Neural cell (in vitro differentiated cells): ENCODE data around the gene NMU. TPM values are rescaled to one million over a fixed set of nuclear protein-coding genes. Genes with fewer than 3 reads are reported as not detected.

Source experiments
- H2AFZ ChIP-seq: fragments of 200-600, 300-800 bp; sonication (generic), shearing (Covaris generic); 2 replicates; pipeline ENCODE4 v1.6.0; 2014; ENCODE audit warnings: low read depth, mild to moderate bottlenecking, antibody characterized with exemption, low read length, moderate library complexity
- H3F3A ChIP-seq: fragments of 200-600 bp; shearing (Covaris generic); 2 replicates; pipeline ENCODE4 v1.6.1; 2016; ENCODE audit warnings: mild to moderate bottlenecking, moderate library complexity, mixed read lengths, antibody characterized with exemption, low read length; ENCODE audit not compliant: insufficient read depth, poor library complexity, severe bottlenecking
- H3K27ac ChIP-seq: fragments of 200-600, 300-800 bp; sonication (generic), shearing (Covaris generic); 2 replicates; pipeline ENCODE4 v1.5.1; 2014; ENCODE audit warnings: mild to moderate bottlenecking, low read length, moderate library complexity
- H3K27me3 ChIP-seq: fragments of 300-800, 200-600 bp; sonication (generic), shearing (Covaris generic); 2 replicates; pipeline ENCODE4 v1.6.0; 2014; ENCODE audit warnings: mild to moderate bottlenecking, low read depth, low read length, moderate library complexity; ENCODE audit not compliant: insufficient read depth
- H3K36me3 ChIP-seq: fragments of 300-800, 200-600 bp; sonication (generic), shearing (Covaris generic); 2 replicates; pipeline ENCODE4 v1.5.1; 2014; ENCODE audit warnings: mild to moderate bottlenecking, antibody characterized with exemption, low read length, moderate library complexity; ENCODE audit not compliant: insufficient read depth
- H3K4me2 ChIP-seq: fragments of 300-800, 200-600 bp; sonication (generic), shearing (Covaris generic); 2 replicates; pipeline ENCODE4 v1.6.0; 2014; ENCODE audit warnings: mild to moderate bottlenecking, low read length
- H3K4me3 ChIP-seq: fragments of 300-800, 200-600 bp; sonication (generic), shearing (Covaris generic); 2 replicates; pipeline ENCODE4 v1.5.1; 2014; ENCODE audit warnings: mild to moderate bottlenecking, low read length, moderate library complexity
- H3K79me2 ChIP-seq: fragments of 200-600 bp; shearing (Covaris generic); replicated peaks from 2 replicates; pipeline ENCODE4 v1.6.0; 2014; ENCODE audit warnings: mild to moderate bottlenecking, low read length, moderate library complexity; ENCODE audit not compliant: insufficient read depth
- H3K9ac ChIP-seq: fragments of 300-800, 200-600 bp; sonication (generic), shearing (Covaris generic); 2 replicates; pipeline ENCODE4 v1.6.1; 2016; ENCODE audit warnings: mild to moderate bottlenecking, low read length, mixed read lengths
- H3K9me2 ChIP-seq: fragments of 200-600 bp; shearing (Covaris generic); 2 replicates; pipeline ENCODE4 v1.6.1; 2016; ENCODE audit warnings: mild to moderate bottlenecking, low read length, mixed read lengths; ENCODE audit not compliant: insufficient read depth
- H3K9me3 ChIP-seq: fragments of 200-600, 300-800 bp; sonication (generic), shearing (Covaris generic); 2 replicates; pipeline ENCODE4 v1.6.1; 2016; ENCODE audit warnings: mild to moderate bottlenecking, mixed run types, low read length, moderate library complexity, mixed read lengths
- H4K20me1 ChIP-seq: fragments of 200-600 bp; shearing (Covaris generic); 2 replicates; pipeline ENCODE4 v1.6.1; 2016; ENCODE audit warnings: mild to moderate bottlenecking, mixed run types; ENCODE audit not compliant: insufficient read depth
- CTCF ChIP-seq: fragments of 450-650 bp; IDR thresholded peaks from 2 replicates; pipeline ENCODE4 v1.5.1; 2014; ENCODE audit warnings: antibody characterized with exemption, mild to moderate bottlenecking, moderate library complexity; ENCODE audit not compliant: poor library complexity, severe bottlenecking
- EP300 ChIP-seq: fragments of 450-650 bp; conservative IDR thresholded peaks from 2 replicates; pipeline ENCODE4 v1.6.1; 2014; ENCODE audit warnings: antibody characterized with exemption, mild to moderate bottlenecking, moderate library complexity; ENCODE audit not compliant: poor library complexity, severe bottlenecking
- EZH2 ChIP-seq: fragments of 200-600, 300-800 bp; shearing (Covaris generic), sonication (generic); IDR thresholded peaks from 2 replicates; pipeline ENCODE4 v1.6.1; 2014; ENCODE audit warnings: antibody characterized with exemption, low read length, borderline replicate concordance, mild to moderate bottlenecking; ENCODE audit not compliant: insufficient read depth, poor library complexity, severe bottlenecking
- MXI1 ChIP-seq: fragments of 450-650 bp; conservative IDR thresholded peaks from 2 replicates; pipeline ENCODE4 v1.6.1; 2014; ENCODE audit warnings: antibody characterized with exemption, mild to moderate bottlenecking; ENCODE audit not compliant: poor library complexity, severe bottlenecking
- POLR2AphosphoS5 ChIP-seq: IDR thresholded peaks from 2 replicates; pipeline ENCODE4 v1.6.1; 2012
- RAD21 ChIP-seq: fragments of 450-650 bp; conservative IDR thresholded peaks from 2 replicates; pipeline ENCODE4 v1.6.1; 2014; ENCODE audit warnings: antibody characterized with exemption, mild to moderate bottlenecking, moderate library complexity
- REST ChIP-seq: IDR thresholded peaks from 2 replicates; pipeline ENCODE4 v1.6.1; 2012; ENCODE audit warnings: borderline replicate concordance
- SMC3 ChIP-seq: fragments of 450-650 bp; conservative IDR thresholded peaks from 2 replicates; pipeline ENCODE4 v1.6.1; 2014; ENCODE audit warnings: antibody characterized with exemption, mild to moderate bottlenecking, moderate library complexity; ENCODE audit not compliant: poor library complexity
- TAF1 ChIP-seq: IDR thresholded peaks from 2 replicates; pipeline ENCODE4 v1.6.1; 2012; ENCODE audit warnings: low read depth
- polyA plus RNA-seq: library from polyadenylated mRNA; depleted of rRNA; stranded (reverse); fragments of >200 nt; gene quantifications from 2 replicates; pipeline ENCODE4 v1.2.3, GENCODE V29; 2014

Gene NMU
- polyA plus RNA-seq, 1 donor from 2014 or later, result 47.2 TPM

- Histone ChIP-seq H3K9me2 (no peaks in the 10 kb centered on the region), H3K36me3 (no peaks in the 10 kb centered on the region), H3K9me3 (no peaks in the 10 kb centered on the region), H3K9ac (no peak overlapping the region), H4K20me1 (no peaks in the 10 kb centered on the region), H2AFZ (no peak overlapping the region), H3K27ac (no peak overlapping the region), H3K27me3 (no peaks in the 10 kb centered on the region), H3F3A (no peaks in the 10 kb centered on the region), H3K79me2 (no peaks in the 10 kb centered on the region), H3K4me3 (no peak overlapping the region), H3K4me2 (no peak overlapping the region)
- TF ChIP-seq POLR2AphosphoS5 (no peak), CTCF (no peak), EZH2 (no peak), EP300 (no peak)
These were observed 67.1 kb downstream of the NMU start for GRCh38 chr4:55568905-55569504.

GRCh38 chr4:55561889-55562288, 74.2 kb downstream of the NMU start:
- Histone ChIP-seq H3K9me3 (no peaks in the 10 kb centered on the region), H3F3A (no peaks in the 10 kb centered on the region), H3K36me3 (no peaks in the 10 kb centered on the region), H3K27me3 (no peaks in the 10 kb centered on the region), H3K27ac (no peak overlapping the region), H3K9me2 (no peaks in the 10 kb centered on the region), H3K9ac (no peak overlapping the region), H2AFZ (no peak overlapping the region), H3K4me2 (no peak overlapping the region), H4K20me1 (no peaks in the 10 kb centered on the region), H3K4me3 (no peak overlapping the region), H3K79me2 (no peaks in the 10 kb centered on the region)
- TF ChIP-seq MXI1, result no peak
- no peak for TF ChIP-seq CTCF
- TF ChIP-seq POLR2AphosphoS5, result no peak
- TF ChIP-seq RAD21, result no peak
- TF ChIP-seq REST, result no peak
- no peak for TF ChIP-seq EP300
- TF ChIP-seq SMC3, result no peak
- TF ChIP-seq TAF1, result no peak
